Prostate gland (tissue), 2 donors: Measurements from ENCODE around the gene ZNF638.

Source experiments
- CTCF ChIP-seq, 4 experiments: fragments of 200-600 bp in 2 of 4; fragments of 450-650 bp in 2 of 4; sonication (generic) in 2 of 4; IDR thresholded peaks; 1 replicate in 3 of 4; 2 replicates in 1 of 4; pipeline ENCODE4 v1.5.1; 2016 to 2019; ENCODE audit warnings: antibody characterized with exemption in 4 of 4, mild to moderate bottlenecking in 2 of 4, moderate library complexity in 2 of 4
- POLR2A ChIP-seq: fragments of 450-650 bp; IDR thresholded peaks from one replicate; pipeline ENCODE4 v1.6.1; 2016; ENCODE audit warnings: antibody characterized with exemption, mild to moderate bottlenecking
- POLR2AphosphoS5 ChIP-seq: sonication (generic); formaldehyde crosslinking; IDR thresholded peaks from one replicate; pipeline ENCODE4 v1.6.1; 2017; ENCODE audit warnings: antibody characterized with exemption

- TF ChIP-seq POLR2A: no peak
- TF ChIP-seq CTCF (IDR thresholded peaks at IDR 0.05): no peak
- no peak for TF ChIP-seq POLR2AphosphoS5
Observed at GRCh38 chr2:71477231-71477691, 145.7 kb downstream of the ZNF638 start.
